Cardiac muscle cell (in vitro differentiated cells and primary cell): ENCODE data around the gene APOBEC3C. TPM values are rescaled to one million over a fixed set of nuclear protein-coding genes. Genes with fewer than 3 reads are reported as not detected.
"Not testable (repeated sequence)": the region's sequence is repeated elsewhere in the genome, so short reads cannot be mapped to it uniquely, and the experiment has no call there.

Experiments
- DNase-seq, 2 donors: peaks; one replicate each; pipeline versions ENCODE4 v3.0.0 to v3.0.0-alpha.2; 2010 to 2017; ENCODE audit warnings: low read depth in 1 of 2, low spot score in 1 of 2
- H3K27ac ChIP-seq: fragments of 200-600 bp; sonication (generic); 2 replicates; pipeline ENCODE4 v1.5.1; 2016
- H3K27me3 ChIP-seq: fragments of 200-600 bp; sonication (generic); 2 replicates; pipeline ENCODE4 v1.6.0; 2016; ENCODE audit warnings: control low read depth
- H3K36me3 ChIP-seq: fragments of 200-600 bp; sonication (generic); 2 replicates; pipeline ENCODE4 v1.5.1; 2016; ENCODE audit warnings: control low read depth
- H3K4me1 ChIP-seq: fragments of 200-600 bp; sonication (generic); 2 replicates; pipeline ENCODE4 v1.8.1; 2017; ENCODE audit warnings: low read depth, mild to moderate bottlenecking, mixed run types
- H3K4me3 ChIP-seq: fragments of 200-600 bp; sonication (generic); 2 replicates; pipeline ENCODE4 v1.5.1; 2016; ENCODE audit warnings: mild to moderate bottlenecking
- H3K9me3 ChIP-seq: fragments of 200-600 bp; sonication (generic); 2 replicates; pipeline ENCODE4 v1.5.1; 2017; ENCODE audit warnings: low read depth, mild to moderate bottlenecking, control low read depth
- CTCF ChIP-seq: IDR thresholded peaks from 2 replicates; pipeline ENCODE4 v1.5.1; 2012; ENCODE audit warnings: low read depth, mild to moderate bottlenecking, low read length
- polyA plus RNA-seq: library from polyadenylated mRNA; unstranded; fragments of >200 nt; fragmentation: Nextera tagmentation; extraction: Ambion mirVana; gene quantifications from 2 replicates; pipeline ENCODE4 v1.2.1, GENCODE V29; 2016
- total RNA-seq: library from RNA; depleted of rRNA; stranded (reverse); fragments of >200 nt; gene quantifications from 2 replicates; pipeline ENCODE4 v1.2.3, GENCODE V29; 2016

APOBEC3C gene
- total and polyA plus RNA-seq, 2 experiments from 2014 or later, result 15.7 to 84.0 TPM

- TF ChIP-seq CTCF, result no peak
- no peaks in the 10 kb centered on the region for H3K4me1 ChIP-seq
- H3K36me3 ChIP-seq, result no peaks in the 10 kb centered on the region
- no peak overlapping the region for H3K4me3 ChIP-seq
- no peaks in the 10 kb centered on the region for H3K27me3 ChIP-seq
- H3K27ac ChIP-seq, result no peak overlapping the region
- DNase-seq, result no peak
- no peaks in the 10 kb centered on the region for H3K9me3 ChIP-seq
Observed at GRCh38 chr22:39007177-39007576, 6.9 kb upstream of the APOBEC3C start.

DNA sequence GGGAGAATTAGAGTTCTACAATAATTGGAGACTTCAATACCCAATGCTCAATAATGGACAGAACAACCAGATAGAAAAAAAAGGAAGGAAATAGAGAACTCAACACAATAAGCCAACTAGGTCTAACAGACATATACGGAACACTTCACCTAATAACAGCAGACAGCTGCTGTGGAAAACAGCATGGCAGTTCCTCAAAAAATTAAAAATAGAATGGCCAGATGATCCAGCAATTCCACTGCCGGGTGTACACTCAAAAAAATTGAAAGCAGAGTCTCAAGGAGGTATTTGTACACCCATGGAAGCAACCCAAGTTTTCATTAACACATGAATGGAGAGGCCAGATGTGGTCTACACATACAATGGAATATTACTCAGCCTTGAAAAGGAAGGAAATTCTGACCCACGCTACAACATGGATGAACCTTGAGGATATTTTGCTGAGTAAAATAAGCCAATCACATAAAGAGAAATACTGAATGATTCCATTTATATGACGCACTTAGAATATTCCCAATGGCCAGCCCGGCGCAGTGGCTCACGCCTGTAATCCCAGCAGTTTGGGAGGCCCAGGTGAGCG is 5.7 kb upstream of the APOBEC3C start:
- not testable (repeated sequence) for H3K4me1 ChIP-seq, H3K27ac ChIP-seq, H3K27me3 ChIP-seq, H3K9me3 ChIP-seq, DNase-seq, H3K36me3 ChIP-seq, H3K4me3 ChIP-seq

DNA sequence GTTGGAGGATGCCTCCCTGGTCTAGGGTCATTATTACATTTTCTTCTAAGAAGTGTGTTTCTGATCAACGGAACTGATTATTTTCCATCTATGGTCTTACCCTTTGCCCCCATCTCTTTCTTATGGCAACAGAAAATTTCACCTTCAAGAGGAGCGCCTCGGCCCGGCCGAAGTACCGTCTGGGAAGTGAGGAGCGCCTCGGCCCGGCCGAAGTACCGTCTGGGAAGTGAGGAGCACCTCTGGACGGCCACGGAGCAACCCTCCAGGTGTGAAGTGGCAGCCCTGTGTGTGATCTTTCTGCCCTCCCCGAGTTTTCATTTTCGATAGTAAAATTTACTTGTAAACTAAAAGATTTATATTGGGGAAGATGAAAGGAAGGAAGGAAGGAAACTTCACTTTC is 3.1 kb upstream of the APOBEC3C start:
- no peak for DNase-seq
- no peaks in the 10 kb centered on the region for H3K36me3 ChIP-seq
- no peaks in the 10 kb centered on the region for H3K9me3 ChIP-seq
- H3K27me3 ChIP-seq, result no peaks in the 10 kb centered on the region
- peaks cover 24% of the 10 kb centered on the region for H3K4me1 ChIP-seq
- TF ChIP-seq CTCF, result no peak
- H3K4me3 ChIP-seq, result no peak overlapping the region
- H3K27ac ChIP-seq, result no peak overlapping the region

DNA sequence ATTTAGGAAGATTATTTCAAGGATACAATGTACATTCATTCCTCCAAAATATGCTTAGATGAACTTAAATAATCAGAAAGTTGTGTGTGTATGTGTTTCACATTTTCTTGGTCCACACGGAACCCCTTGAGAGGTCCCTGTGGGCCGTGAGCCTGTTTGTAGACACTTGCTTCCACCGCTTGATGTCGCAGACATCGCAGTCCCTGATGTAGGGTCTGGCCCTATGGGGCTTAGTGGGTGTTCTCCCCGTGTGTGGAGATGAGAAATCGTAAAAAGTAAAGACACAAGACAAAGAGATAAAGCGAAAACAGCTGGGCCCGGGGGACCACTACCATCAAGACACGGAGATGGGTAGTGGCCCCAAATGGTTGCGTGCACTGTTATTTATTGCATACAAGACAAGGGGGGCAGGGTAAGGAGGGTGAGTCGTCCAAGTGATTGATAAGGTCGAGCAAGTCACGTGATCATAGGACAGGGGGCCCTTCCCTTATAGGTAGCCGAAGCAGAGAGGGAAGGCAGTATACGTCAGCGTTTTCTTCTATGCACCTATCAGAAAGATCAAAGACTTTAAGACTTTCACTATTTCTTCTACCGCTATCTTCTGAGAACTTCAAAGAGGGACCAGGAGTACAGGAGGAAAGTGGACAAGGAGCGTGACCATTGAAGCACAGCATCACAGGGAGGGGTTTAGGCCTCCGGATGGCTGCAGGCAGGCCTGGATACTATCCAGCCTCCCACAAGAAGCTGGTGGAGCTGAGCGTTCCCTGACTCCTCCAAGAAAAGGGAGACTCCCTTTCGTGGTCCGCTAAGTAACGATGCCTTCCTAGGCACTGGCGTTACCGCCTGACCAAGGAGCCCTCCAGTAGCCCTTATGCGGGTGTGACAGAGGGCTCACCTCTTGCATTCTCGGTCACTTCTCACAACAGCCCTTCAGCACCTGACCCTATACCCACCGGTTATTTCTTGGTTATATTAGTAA is 1.2 kb upstream of the APOBEC3C start:
- peaks cover 24% of the 10 kb centered on the region for H3K4me1 ChIP-seq
- peak overlapping the region; percentile 89 for H3K27ac ChIP-seq
- no peaks in the 10 kb centered on the region for H3K36me3 ChIP-seq
- H3K27me3 ChIP-seq, result no peaks in the 10 kb centered on the region
- H3K4me3 ChIP-seq, result no peak overlapping the region
- no peak for TF ChIP-seq CTCF
- DNase-seq, result peak in 1 of 2 donors; percentile 21
- no peaks in the 10 kb centered on the region for H3K9me3 ChIP-seq

DNA sequence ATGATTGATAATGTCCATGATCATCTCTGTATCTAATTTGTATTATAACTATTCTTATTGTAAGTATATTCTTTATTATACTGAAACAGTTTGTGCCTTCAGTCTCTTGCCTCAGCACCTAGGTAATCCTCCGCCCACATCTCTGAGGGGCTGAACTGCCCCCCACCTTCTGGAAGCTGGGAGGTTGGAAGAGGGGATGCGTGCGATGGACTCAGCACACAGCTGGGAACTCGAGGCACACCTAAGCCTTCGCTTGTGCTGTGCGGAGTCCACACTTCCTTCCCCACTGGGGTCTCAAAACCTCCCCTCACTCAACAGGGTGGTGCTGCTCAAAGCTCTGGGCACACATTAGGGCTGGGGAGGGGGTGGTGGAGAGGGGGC is 506 bp upstream of the APOBEC3C start:
- not testable (repeated sequence) for H3K4me3 ChIP-seq

DNA sequence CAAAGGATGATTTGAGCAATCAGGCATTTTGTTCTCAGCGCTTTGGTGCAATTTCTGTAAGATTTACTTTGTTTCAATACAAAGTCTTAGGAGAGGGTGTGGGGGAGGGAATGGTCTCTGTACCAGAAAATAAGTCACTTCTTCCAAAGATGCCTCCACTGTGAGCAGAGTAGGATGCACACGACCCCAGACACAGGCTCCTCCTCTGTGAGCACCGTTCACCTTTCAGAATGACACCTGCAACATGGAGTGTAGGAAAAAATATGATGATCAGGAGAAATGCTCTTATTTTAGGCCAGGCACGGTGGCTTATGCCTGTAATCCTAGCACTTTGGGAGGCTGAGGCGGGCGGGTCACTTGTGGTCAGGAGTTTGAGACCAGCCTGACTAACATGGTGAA is 665 bp downstream of the APOBEC3C start:
- peak overlapping the region; percentile 89 for H3K27ac ChIP-seq
- peak overlapping the region; percentile 34 for H3K4me3 ChIP-seq
- peaks cover 24% of the 10 kb centered on the region for H3K4me1 ChIP-seq
- H3K27me3 ChIP-seq, DNase-seq, H3K36me3 ChIP-seq, H3K9me3 ChIP-seq: not testable (repeated sequence)

More for the DNA sequence above, 506 bp upstream of the APOBEC3C start:
- DNase-seq, H3K9me3 ChIP-seq, H3K36me3 ChIP-seq, H3K27me3 ChIP-seq: not testable (repeated sequence)
- H3K27ac ChIP-seq, result peak overlapping the region; percentile 89
- H3K4me1 ChIP-seq, result peaks cover 24% of the 10 kb centered on the region

- H3K36me3 ChIP-seq, result no peaks in the 10 kb centered on the region
- no peaks in the 10 kb centered on the region for H3K9me3 ChIP-seq
- DNase-seq, result no peak
- H3K27ac ChIP-seq, result no peak overlapping the region
- H3K27me3 ChIP-seq, result no peaks in the 10 kb centered on the region
- H3K4me3 ChIP-seq, result no peak overlapping the region
- peaks cover 32% of the 10 kb centered on the region for H3K4me1 ChIP-seq
- no peak for TF ChIP-seq CTCF
Observed at GRCh38 chr22:39016592-39016991, 2.5 kb downstream of the APOBEC3C start.
